ENCODE data around the gene DNAH14.

The DNAH14 gene

GRCh38 chr1:224896130-224896781 lies 33.2 kb upstream of the DNAH14 start:
- no peak for TF ChIP-seq CTCF (IDR thresholded peaks at IDR 0.05)

GRCh38 chr1:224897529-224898327 lies 31.7 kb upstream of the DNAH14 start:
- no peak for TF ChIP-seq CTCF (IDR thresholded peaks at IDR 0.05)

GRCh38 chr1:224898937-224899336 lies 30.5 kb upstream of the DNAH14 start:
- no peak for TF ChIP-seq CTCF (IDR thresholded peaks at IDR 0.05)

DNA sequence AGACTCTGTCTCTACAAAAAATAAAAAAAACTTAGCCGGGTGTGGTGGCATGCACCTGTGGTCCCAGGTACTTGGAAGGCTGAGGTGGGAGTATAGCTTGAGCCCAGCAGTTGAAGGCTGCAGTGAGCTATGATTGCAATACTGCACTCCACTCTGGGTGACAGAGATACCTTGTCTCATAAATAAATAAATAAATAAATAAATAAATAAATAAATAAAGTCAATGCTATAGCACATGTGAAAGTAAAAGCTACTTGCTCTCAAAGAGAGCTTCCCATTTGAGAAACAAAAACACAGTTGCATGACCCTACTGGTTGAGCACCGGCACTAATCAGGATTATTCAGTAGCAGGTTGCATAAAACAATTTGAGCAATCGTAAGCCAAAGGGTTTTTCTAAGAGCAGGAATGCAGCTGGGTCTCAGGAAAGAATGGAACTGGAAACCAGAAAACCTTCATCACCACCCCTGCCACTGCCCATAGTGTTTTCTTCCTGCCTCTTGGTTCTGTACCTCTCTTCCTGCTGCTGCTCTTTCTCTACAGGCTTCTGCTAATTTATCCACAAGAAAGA lies 29.3 kb upstream of the DNAH14 start:
- TF ChIP-seq CTCF (IDR thresholded peaks at IDR 0.05), result no peak

DNA sequence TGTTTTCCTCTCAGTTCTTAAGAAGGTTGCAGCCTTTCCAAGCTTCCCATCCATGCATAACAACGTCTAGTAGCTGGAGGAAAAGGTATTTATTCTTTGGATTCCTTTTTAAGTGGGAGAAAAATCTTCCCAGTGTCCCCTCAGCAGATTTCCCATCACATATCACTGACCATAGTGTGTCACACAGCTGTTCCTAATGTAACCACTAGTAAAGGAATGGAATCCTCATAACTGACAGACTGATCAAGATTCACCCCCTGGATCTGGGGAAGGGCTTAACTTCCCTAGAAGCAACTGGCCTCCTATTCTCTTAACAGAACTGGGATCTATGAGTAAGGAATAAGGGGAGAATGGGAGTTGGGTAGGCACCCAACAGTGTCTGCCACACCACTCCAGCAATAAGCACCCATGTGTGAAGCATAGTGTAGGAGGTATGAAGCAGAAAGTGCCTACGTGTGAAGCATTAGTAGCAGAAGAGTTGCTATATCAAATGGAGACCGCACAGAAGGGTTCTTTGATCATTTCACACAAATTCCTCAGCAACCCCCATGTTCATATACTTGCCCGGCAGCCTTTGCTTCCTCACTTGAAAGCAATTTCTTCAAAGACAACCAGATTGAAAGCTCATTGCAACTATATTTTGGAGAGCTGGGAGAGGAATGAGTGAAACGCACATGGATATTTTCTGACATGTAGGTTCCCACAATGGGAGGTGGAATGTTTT lies 28.2 kb upstream of the DNAH14 start:
- no peak for TF ChIP-seq CTCF (IDR thresholded peaks at IDR 0.05)

- TF ChIP-seq CTCF (IDR thresholded peaks at IDR 0.05), result no peak
Observed at GRCh38 chr1:224903955-224904354, 25.5 kb upstream of the DNAH14 start.

DNA sequence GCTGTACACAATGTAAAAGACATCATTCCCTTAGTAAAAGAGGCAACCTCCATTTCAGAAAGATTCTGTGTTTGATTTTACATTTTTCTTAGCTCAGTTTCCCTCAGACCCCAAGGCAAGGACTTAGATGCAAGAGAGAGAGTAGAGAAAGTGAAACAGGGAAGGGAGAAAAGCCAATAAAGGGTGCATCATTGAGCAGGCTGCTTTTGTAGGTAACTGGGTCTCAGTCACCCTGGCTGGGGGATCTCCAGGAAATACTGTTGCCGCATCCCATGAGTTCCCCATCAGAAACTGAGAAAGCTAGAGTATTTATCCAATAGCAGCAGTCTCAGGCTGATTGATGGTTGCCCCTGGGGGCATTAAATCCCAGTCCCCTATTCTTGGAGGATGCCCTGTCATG lies 23.1 kb upstream of the DNAH14 start:
- no peak for TF ChIP-seq CTCF (IDR thresholded peaks at IDR 0.05)
